Skeletal muscle satellite cell (primary cell): ENCODE results near the gene CD6.

Experiments used
- H3K27me3 ChIP-seq: 2 replicates; pipeline ENCODE4 v1.7.0; 2013; ENCODE audit warnings: low read length; ENCODE audit not compliant: control insufficient read depth, insufficient read depth
- H3K36me3 ChIP-seq: 2 replicates; pipeline ENCODE4 v1.7.0; 2013; ENCODE audit warnings: mild to moderate bottlenecking, control low read depth, low read length; ENCODE audit not compliant: insufficient read depth
- H3K4me1 ChIP-seq: 2 replicates; pipeline ENCODE4 v1.7.0; 2013; ENCODE audit warnings: low read length; ENCODE audit not compliant: control insufficient read depth, insufficient read depth
- H3K4me2 ChIP-seq: 2 replicates; pipeline ENCODE4 v1.7.0; 2013; ENCODE audit warnings: mild to moderate bottlenecking, low read length
- H3K4me3 ChIP-seq: 2 replicates; pipeline ENCODE4 v1.7.0; 2013; ENCODE audit warnings: low read length
- H3K9ac ChIP-seq: 2 replicates; pipeline ENCODE4 v1.7.0; 2013; ENCODE audit warnings: mild to moderate bottlenecking, low read depth, low read length, moderate library complexity
- H3K9me3 ChIP-seq: replicated peaks from 2 replicates; pipeline ENCODE4 v1.7.0; 2013; ENCODE audit warnings: mild to moderate bottlenecking, control low read depth, low read length

CD6 gene

GRCh38 chr11:61019037-61019831, 47.8 kb downstream of the CD6 start:
- H3K27me3 ChIP-seq, result peaks cover 64% of the 10 kb centered on the region
- H3K36me3 ChIP-seq, result no peaks in the 10 kb centered on the region
- H3K4me2 ChIP-seq, result no peak overlapping the region

GRCh38 chr11:61019832-61020405, 48.4 kb downstream of the CD6 start:
- no peak overlapping the region for H3K4me2 ChIP-seq
- no peak overlapping the region for H3K9ac ChIP-seq
- no peaks in the 10 kb centered on the region for H3K4me1 ChIP-seq
- H3K4me3 ChIP-seq, result no peak overlapping the region
- no peaks in the 10 kb centered on the region for H3K36me3 ChIP-seq
- H3K9me3 ChIP-seq, result no peaks in the 10 kb centered on the region
- H3K27me3 ChIP-seq, result peaks cover 66% of the 10 kb centered on the region

More at GRCh38 chr11:61019037-61019831, 47.8 kb downstream of the CD6 start:
- no peaks in the 10 kb centered on the region for H3K9me3 ChIP-seq
- H3K4me3 ChIP-seq, result no peak overlapping the region
- no peaks in the 10 kb centered on the region for H3K4me1 ChIP-seq
- H3K9ac ChIP-seq, result no peak overlapping the region

- Histone ChIP-seq H3K4me1 (no peaks in the 10 kb centered on the region), H3K4me2 (no peak overlapping the region), H3K27me3 (peaks cover 73% of the 10 kb centered on the region), H3K4me3 (no peak overlapping the region), H3K36me3 (no peaks in the 10 kb centered on the region), H3K9me3 (no peaks in the 10 kb centered on the region), H3K9ac (no peak overlapping the region)
Observed at GRCh38 chr11:61020551-61021235, 49.2 kb downstream of the CD6 start.

GRCh38 chr11:61021661-61022212, 50.3 kb downstream of the CD6 start:
- H3K4me3 ChIP-seq, result no peak overlapping the region
- H3K4me2 ChIP-seq, result no peak overlapping the region
- no peaks in the 10 kb centered on the region for H3K9me3 ChIP-seq
- no peaks in the 10 kb centered on the region for H3K36me3 ChIP-seq
- H3K9ac ChIP-seq, result no peak overlapping the region
- H3K4me1 ChIP-seq, result no peaks in the 10 kb centered on the region
- peaks cover 72% of the 10 kb centered on the region for H3K27me3 ChIP-seq

- Histone ChIP-seq H3K4me2 (no peak overlapping the region), H3K9me3 (no peaks in the 10 kb centered on the region), H3K4me1 (no peaks in the 10 kb centered on the region), H3K27me3 (peaks cover 71% of the 10 kb centered on the region), H3K9ac (no peak overlapping the region), H3K4me3 (no peak overlapping the region), H3K36me3 (no peaks in the 10 kb centered on the region)
Observed at GRCh38 chr11:61022311-61023085, 51.0 kb downstream of the CD6 start.

GRCh38 chr11:61023086-61023965, 51.8 kb downstream of the CD6 start:
- Histone ChIP-seq H3K9me3 (no peaks in the 10 kb centered on the region), H3K4me1 (no peaks in the 10 kb centered on the region), H3K36me3 (no peaks in the 10 kb centered on the region), H3K27me3 (peaks cover 71% of the 10 kb centered on the region), H3K4me3 (no peak overlapping the region), H3K9ac (no peak overlapping the region), H3K4me2 (no peak overlapping the region)

GRCh38 chr11:61023966-61024295, 52.5 kb downstream of the CD6 start:
- H3K4me3 ChIP-seq, result no peak overlapping the region
- no peak overlapping the region for H3K9ac ChIP-seq
- no peaks in the 10 kb centered on the region for H3K4me1 ChIP-seq
- H3K36me3 ChIP-seq, result no peaks in the 10 kb centered on the region
- no peak overlapping the region for H3K4me2 ChIP-seq
- H3K27me3 ChIP-seq, result peaks cover 68% of the 10 kb centered on the region
- H3K9me3 ChIP-seq, result no peaks in the 10 kb centered on the region

- H3K9me3 ChIP-seq, result no peaks in the 10 kb centered on the region
- no peak overlapping the region for H3K9ac ChIP-seq
- no peaks in the 10 kb centered on the region for H3K4me1 ChIP-seq
- no peak overlapping the region for H3K4me3 ChIP-seq
- H3K36me3 ChIP-seq, result no peaks in the 10 kb centered on the region
- no peak overlapping the region for H3K4me2 ChIP-seq
- H3K27me3 ChIP-seq, result peaks cover 65% of the 10 kb centered on the region
Observed at GRCh38 chr11:61024938-61025820, 53.7 kb downstream of the CD6 start.

GRCh38 chr11:61025821-61026120, 54.3 kb downstream of the CD6 start:
- no peak overlapping the region for H3K4me3 ChIP-seq
- H3K36me3 ChIP-seq, result no peaks in the 10 kb centered on the region
- H3K9ac ChIP-seq, result no peak overlapping the region
- no peak overlapping the region for H3K4me2 ChIP-seq
- no peaks in the 10 kb centered on the region for H3K4me1 ChIP-seq
- peaks cover 65% of the 10 kb centered on the region for H3K27me3 ChIP-seq
- no peaks in the 10 kb centered on the region for H3K9me3 ChIP-seq
